RWPE2 (cell line): ENCODE results near the gene SPATA31C1.

Experiments used
- ATAC-seq: fragments of 200-7000 bp; cut with Tn5 transposase; 3 replicates; pipeline ENCODE4 v1.9.1; 2021; ENCODE audit warnings: low read depth
- DNase-seq: peaks from one replicate; pipeline ENCODE4 v3.0.0-alpha.2; 2020; ENCODE audit warnings: low spot score
- H3K27ac ChIP-seq: fragments of 450-650 bp; 2 replicates; pipeline ENCODE4 v1.5.1; 2017; ENCODE audit warnings: mild to moderate bottlenecking; ENCODE audit not compliant: poor library complexity, severe bottlenecking
- H3K27me3 ChIP-seq: fragments of 250-450 bp; sonication (Bioruptor Pico); 2 replicates; pipeline ENCODE4 v1.5.1; 2021; ENCODE audit warnings: mild to moderate bottlenecking, moderate library complexity; ENCODE audit not compliant: insufficient read depth, poor library complexity, severe bottlenecking
- H3K36me3 ChIP-seq: fragments of 250-450 bp; sonication (Bioruptor Pico); 2 replicates; pipeline ENCODE4 v1.5.1; 2020; ENCODE audit warnings: low read depth, mild to moderate bottlenecking, moderate library complexity
- H3K4me1 ChIP-seq: fragments of 250-450 bp; sonication (Bioruptor Pico); 2 replicates; pipeline ENCODE4 v1.5.1; 2021; ENCODE audit warnings: mild to moderate bottlenecking, moderate library complexity; ENCODE audit not compliant: insufficient read depth, poor library complexity, severe bottlenecking
- H3K4me3 ChIP-seq: fragments of 250-450 bp; sonication (Bioruptor Pico); 2 replicates; pipeline ENCODE4 v1.5.1; 2021; ENCODE audit warnings: mild to moderate bottlenecking, moderate library complexity; ENCODE audit not compliant: severe bottlenecking
- H3K9me3 ChIP-seq: fragments of 250-450 bp; sonication (Bioruptor Pico); 2 replicates; pipeline ENCODE4 v1.5.1; 2021; ENCODE audit warnings: mild to moderate bottlenecking, moderate library complexity; ENCODE audit not compliant: severe bottlenecking
- CTCF ChIP-seq: fragments of 450-650 bp; IDR thresholded peaks from one replicate; pipeline ENCODE4 v1.5.1; 2017; ENCODE audit warnings: mild to moderate bottlenecking, moderate library complexity; ENCODE audit not compliant: poor library complexity, severe bottlenecking

Gene SPATA31C1

GRCh38 chr9:87889065-87889881 is 28.5 kb upstream of the SPATA31C1 start:
- H3K36me3 ChIP-seq: no peaks in the 10 kb centered on the region
- no peak for ATAC-seq
- no peaks in the 10 kb centered on the region for H3K27me3 ChIP-seq
- no peak for DNase-seq
- TF ChIP-seq CTCF: no peak
- no peak overlapping the region for H3K27ac ChIP-seq
- H3K4me1 ChIP-seq: no peaks in the 10 kb centered on the region
- H3K9me3 ChIP-seq: no peaks in the 10 kb centered on the region
- H3K4me3 ChIP-seq: no peak overlapping the region

- ATAC-seq (no peak; the same call in 2 of the 3 replicates), DNase-seq (no peak)
- H3K4me3 ChIP-seq: no peak overlapping the region
- H3K36me3 ChIP-seq: no peaks in the 10 kb centered on the region
- H3K9me3 ChIP-seq: no peaks in the 10 kb centered on the region
- no peak overlapping the region for H3K27ac ChIP-seq
- no peaks in the 10 kb centered on the region for H3K27me3 ChIP-seq
- no peak for TF ChIP-seq CTCF
- no peaks in the 10 kb centered on the region for H3K4me1 ChIP-seq
Observed at GRCh38 chr9:87889882-87890252, 27.9 kb upstream of the SPATA31C1 start.

GRCh38 chr9:87890837-87891236 is 26.9 kb upstream of the SPATA31C1 start:
- no peak for TF ChIP-seq CTCF
- no peaks in the 10 kb centered on the region for H3K4me1 ChIP-seq
- no peaks in the 10 kb centered on the region for H3K27me3 ChIP-seq
- no peaks in the 10 kb centered on the region for H3K36me3 ChIP-seq
- no peak overlapping the region for H3K4me3 ChIP-seq
- no peak for DNase-seq
- ATAC-seq: no peak
- H3K9me3 ChIP-seq: no peaks in the 10 kb centered on the region
- H3K27ac ChIP-seq: no peak overlapping the region

GRCh38 chr9:87891754-87892153 is 26.0 kb upstream of the SPATA31C1 start:
- H3K9me3 ChIP-seq: no peaks in the 10 kb centered on the region
- H3K36me3 ChIP-seq: no peaks in the 10 kb centered on the region
- H3K4me1 ChIP-seq: no peaks in the 10 kb centered on the region
- no peak overlapping the region for H3K4me3 ChIP-seq
- ATAC-seq (no peak), DNase-seq (no peak)
- no peak overlapping the region for H3K27ac ChIP-seq
- H3K27me3 ChIP-seq: no peaks in the 10 kb centered on the region
- TF ChIP-seq CTCF: no peak

- Histone ChIP-seq H3K4me3 (no peak overlapping the region), H3K27ac (no peak overlapping the region), H3K36me3 (no peaks in the 10 kb centered on the region), H3K4me1 (no peaks in the 10 kb centered on the region), H3K9me3 (no peaks in the 10 kb centered on the region), H3K27me3 (no peaks in the 10 kb centered on the region)
- ATAC-seq (no peak), DNase-seq (no peak)
- TF ChIP-seq CTCF: no peak
Observed at GRCh38 chr9:87892956-87893355, 24.8 kb upstream of the SPATA31C1 start.
